GM19043 (cell line): ENCODE data around the gene AGXT2.

Experiments
- ATAC-seq: cut with Tn5 transposase; IDR thresholded peaks from one replicate; pipeline ENCODE4 v1.9.1; 2021; ENCODE audit warnings: low read depth; ENCODE audit not compliant: unreplicated experiment

AGXT2 gene, protein sequence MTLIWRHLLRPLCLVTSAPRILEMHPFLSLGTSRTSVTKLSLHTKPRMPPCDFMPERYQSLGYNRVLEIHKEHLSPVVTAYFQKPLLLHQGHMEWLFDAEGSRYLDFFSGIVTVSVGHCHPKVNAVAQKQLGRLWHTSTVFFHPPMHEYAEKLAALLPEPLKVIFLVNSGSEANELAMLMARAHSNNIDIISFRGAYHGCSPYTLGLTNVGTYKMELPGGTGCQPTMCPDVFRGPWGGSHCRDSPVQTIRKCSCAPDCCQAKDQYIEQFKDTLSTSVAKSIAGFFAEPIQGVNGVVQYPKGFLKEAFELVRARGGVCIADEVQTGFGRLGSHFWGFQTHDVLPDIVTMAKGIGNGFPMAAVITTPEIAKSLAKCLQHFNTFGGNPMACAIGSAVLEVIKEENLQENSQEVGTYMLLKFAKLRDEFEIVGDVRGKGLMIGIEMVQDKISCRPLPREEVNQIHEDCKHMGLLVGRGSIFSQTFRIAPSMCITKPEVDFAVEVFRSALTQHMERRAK

GRCh38 chr5:35047785-35048404, at the start of gene AGXT2:
TSS of gene AGXT2 (minus strand) at chr5:35047949. CDS start at chr5:35047892, 57 bp downstream.
- no peak for ATAC-seq

GRCh38 chr5:35096932-35097331, 49.2 kb upstream of the AGXT2 start:
- no peak for ATAC-seq

DNA sequence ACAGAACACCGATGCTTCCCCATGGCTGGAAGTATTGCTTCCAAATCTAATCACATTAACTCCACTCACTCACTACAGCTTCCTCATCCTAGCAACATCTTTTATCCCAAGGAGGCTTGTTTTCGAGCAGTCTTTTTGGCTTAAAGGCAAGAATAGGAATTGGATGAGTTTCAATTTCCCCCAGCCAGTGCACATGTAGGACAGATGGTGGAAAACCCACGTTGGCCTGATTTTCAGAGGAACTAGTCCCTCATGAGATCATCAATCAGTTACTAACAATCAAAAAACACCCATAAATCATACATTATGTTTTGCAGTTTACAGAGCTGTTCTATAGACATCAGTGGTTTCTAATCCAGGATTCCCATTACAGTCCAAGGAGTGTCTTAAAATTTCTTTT, 48.5 kb upstream of the AGXT2 start:
- no peak for ATAC-seq

GRCh38 chr5:35095366-35095765, 47.6 kb upstream of the AGXT2 start:
- no peak for ATAC-seq

- ATAC-seq, result no peak
Observed at GRCh38 chr5:35094948-35095347, 47.2 kb upstream of the AGXT2 start.

DNA sequence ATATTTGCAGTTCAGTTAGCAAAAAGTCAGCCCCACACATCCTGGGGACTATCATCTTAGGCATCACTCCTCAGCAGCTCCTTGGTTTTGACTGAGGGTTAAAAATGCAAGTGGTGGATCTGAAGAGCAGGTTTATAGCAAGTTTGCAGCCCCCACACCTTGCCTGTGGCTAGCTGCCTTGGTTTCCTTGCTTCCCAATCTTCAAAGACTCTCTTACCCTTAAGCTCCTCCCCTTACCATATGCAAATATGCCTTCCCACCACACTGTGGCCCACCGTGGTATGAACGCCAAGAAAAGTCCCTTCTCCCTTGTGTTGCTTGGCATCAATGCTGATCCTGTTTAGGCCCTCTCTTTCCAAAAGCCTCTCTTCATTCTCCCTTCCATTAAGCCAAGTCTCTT, 45.0 kb upstream of the AGXT2 start:
- ATAC-seq, result no peak

DNA sequence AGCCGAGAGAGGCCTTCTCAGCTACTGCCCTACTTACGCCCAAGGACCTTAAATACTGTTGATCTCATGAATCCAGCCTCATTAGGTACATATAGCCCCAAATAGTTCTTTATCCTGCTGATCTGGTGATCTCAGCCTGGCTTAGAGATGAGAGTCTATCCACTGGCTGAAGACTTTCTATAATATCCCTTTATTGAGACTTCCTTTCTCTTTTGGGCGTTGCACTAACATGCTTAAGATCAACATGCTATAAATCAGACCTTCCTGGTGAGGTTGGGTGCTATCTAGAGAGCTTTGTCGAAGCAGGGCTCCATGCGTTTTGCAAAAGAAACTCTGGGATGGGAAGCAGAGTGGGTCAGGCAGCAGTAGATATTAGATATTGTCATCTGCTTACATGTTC, 44.0 kb upstream of the AGXT2 start:
- no peak for ATAC-seq

- peak; percentile 66 for ATAC-seq
Observed at GRCh38 chr5:35089334-35090314, 41.9 kb upstream of the AGXT2 start.

GRCh38 chr5:35087991-35088390, 40.2 kb upstream of the AGXT2 start:
- ATAC-seq, result no peak

DNA sequence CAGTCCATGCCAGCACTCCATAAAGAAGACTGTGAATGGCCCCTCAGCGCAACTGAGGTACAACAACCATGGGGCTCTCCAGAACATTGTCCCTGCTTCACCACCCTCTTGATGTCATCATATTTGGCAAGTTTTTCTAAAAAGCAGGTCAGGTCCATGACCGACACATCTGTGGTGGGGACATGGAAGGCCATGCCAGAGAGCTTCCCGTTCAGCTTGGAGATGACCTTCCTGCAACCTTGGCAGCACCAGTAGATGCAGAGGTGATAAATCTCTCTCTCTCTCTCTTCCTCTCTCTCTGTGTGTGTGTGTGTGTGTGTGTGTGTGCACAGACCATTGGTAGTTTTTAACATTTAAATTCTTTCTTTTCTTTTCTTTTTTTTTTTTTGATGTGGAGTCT, 35.4 kb upstream of the AGXT2 start:
- ATAC-seq, result no peak

DNA sequence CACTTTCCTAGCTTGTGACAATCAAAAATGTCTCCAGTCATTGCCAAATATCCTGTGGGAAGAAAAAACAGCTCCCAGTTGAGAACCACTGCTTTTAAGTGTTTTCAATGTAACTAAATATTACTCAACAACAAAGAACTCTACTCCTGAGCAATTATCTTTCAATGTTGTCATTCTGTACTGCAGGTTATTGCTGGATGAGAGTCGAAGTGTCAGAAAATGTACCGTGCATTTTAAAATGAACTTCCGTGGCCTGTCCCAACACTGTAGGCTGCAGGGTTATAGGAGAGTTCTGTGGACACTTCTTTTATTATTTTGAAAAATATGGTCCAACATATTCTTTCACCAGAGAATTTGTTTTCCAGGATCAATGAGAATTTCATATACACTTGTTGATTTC, 34.8 kb upstream of the AGXT2 start:
- ATAC-seq, result no peak

DNA sequence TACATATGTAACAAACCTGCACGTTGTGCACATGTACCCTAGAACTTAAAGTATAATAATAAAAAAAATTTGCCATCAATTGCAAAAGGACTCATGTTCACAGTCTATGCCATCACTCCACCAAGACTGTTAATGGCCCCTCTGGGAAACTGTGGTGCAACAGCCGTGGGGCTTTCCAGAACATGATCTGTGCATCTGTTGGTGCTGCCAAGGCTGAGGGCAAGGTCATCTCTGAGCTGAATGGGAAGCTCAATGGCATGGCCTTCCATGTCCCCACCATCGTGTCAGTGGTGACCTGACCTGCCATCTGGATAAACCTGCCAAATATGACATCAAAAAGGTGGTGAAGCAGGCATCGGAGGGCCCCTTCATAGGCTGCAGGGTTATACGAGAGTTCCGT, 33.4 kb upstream of the AGXT2 start:
- no peak for ATAC-seq

DNA sequence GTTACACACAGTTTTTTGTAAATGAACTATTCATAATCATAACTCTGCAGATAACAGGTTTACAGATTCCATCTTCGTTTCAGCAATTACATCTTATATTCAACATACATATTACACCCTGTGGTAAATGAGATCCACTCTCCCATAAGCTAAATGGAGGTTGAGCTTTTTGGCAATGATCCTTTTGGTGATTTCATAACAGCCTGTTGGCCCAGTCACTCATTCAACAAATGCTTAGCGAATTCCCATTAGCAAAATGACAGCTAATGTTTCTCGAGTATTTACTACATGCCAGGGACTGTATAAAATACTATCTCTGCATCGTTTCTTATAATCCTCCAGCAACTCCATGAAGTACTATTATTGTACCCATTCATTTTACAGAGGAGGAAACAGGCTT, 25.4 kb upstream of the AGXT2 start:
- no peak for ATAC-seq

DNA sequence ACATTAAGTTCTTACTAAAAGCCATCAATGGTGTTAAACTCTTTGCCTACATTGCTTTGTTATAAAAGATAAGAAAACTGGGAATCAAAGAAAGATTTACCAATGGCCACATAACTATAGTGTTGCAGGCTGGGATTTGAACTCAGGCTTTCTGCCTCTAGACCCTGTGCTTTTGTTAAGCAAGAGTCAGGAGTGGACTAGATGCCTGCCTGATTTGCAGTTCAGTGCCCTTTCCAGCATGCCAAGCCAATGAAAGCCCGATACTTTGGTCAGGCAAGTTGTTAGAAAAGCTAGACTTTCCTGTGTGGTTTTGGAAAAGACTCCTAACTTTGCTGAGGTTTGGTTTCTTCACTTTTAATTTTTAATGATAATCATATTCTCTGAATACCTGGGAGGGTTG, 21.4 kb upstream of the AGXT2 start:
- no peak for ATAC-seq

- no peak for ATAC-seq
Observed at GRCh38 chr5:35067985-35068384, 20.2 kb upstream of the AGXT2 start.

DNA sequence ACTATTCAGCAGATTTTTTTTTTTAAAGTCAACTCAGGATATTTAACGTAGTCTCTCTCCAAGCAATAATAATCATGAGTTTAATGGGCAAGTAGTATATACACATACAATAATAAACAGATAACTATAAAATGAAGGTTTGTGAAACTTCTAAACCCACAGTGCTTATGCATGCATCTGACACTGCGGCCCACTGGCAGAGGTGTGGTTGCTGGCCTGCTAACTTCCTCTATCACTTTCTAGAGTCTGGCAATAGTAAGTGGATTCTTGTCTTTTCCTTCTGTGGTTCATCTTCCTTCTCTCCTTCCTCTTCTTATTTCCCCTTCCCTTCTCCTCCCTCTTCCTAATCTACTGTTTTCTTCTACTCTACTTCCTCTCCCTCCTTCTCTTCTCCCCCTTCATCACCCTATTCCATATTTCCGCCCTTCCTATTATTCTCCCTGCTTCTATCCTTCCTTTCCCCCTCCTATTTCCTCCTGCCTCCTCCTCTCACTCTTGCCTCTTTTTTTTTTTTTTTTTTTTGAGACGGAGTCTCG, 18.6 kb upstream of the AGXT2 start:
- ATAC-seq, result peak; percentile 89

DNA sequence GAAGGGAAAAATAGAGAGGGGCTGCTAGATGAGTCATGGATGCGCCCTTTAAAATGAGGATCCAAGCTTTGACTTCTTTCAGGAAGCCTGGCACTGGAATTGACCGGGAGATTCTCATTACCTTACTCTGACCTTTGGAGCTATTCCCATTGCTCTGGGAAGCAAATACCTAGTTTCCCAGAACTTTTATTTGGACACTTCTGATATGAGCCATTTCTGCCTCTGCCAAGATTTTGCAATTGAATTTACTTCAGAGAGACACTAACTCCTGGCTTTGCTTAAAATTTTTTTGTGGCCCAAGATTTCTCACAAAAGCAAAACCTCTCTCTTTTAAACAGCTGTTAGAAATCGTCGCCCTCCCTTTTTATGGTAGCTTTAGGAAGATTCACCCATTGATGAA, 15.7 kb upstream of the AGXT2 start:
- no peak for ATAC-seq

GRCh38 chr5:35061211-35061770, 13.5 kb upstream of the AGXT2 start:
- ATAC-seq, result no peak

GRCh38 chr5:35060236-35060635, 12.5 kb upstream of the AGXT2 start:
- ATAC-seq, result no peak

DNA sequence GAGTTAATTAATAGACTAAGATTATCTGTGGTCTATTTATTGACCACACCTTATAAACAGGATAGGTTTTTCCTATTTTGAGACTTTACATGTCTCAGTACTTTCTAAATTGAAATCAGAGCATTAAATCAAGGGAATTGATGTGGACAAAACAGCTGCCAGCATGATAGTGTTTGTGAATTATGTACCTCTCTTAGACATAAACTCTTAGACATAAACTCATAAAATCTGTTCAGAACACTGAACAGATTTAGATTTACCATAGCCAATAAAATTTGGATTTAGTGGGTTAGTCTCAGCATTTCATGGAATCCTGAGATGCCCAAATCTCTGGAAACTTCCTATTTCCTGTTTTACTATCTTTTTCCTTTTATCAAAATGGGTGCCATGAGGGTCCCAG, 11.5 kb upstream of the AGXT2 start:
- ATAC-seq, result no peak
